T-helper 17 cell (primary cell): ENCODE results near the gene NCAM2. TPM values are rescaled to one million over a fixed set of nuclear protein-coding genes. Genes with fewer than 3 reads are reported as not detected.

Experiments
- ATAC-seq: fragments of 150-1000 bp; cut with Tn5 transposase; 2 replicates; pipeline ENCODE4 v1.10.0; 2021; ENCODE audit warnings: mild to moderate bottlenecking, moderate library complexity
- DNase-seq, 3 donors: peaks; one replicate each; pipeline versions ENCODE4 v3.0.0 to v3.0.0-alpha.2; 2020 to 2021
- H3K9me3 ChIP-seq: one replicate; pipeline ENCODE4 v1.7.0; 2013; ENCODE audit warnings: low read length, mild to moderate bottlenecking; ENCODE audit not compliant: control insufficient read depth, poor library complexity, severe bottlenecking
- H3K27ac Mint-ChIP-seq: one replicate; pipeline ENCODE4 v1.8.0; 2022; ENCODE audit warnings: mild to moderate bottlenecking, moderate library complexity, mixed read lengths
- H3K27me3 Mint-ChIP-seq: one replicate; pipeline ENCODE4 v1.8.0; 2022; ENCODE audit warnings: mixed read lengths
- H3K36me3 Mint-ChIP-seq: one replicate; pipeline ENCODE4 v1.8.0; 2022; ENCODE audit warnings: low read depth, mixed read lengths
- H3K4me1 Mint-ChIP-seq: one replicate; pipeline ENCODE4 v1.8.0; 2022; ENCODE audit warnings: mild to moderate bottlenecking, mixed read lengths
- H3K4me3 Mint-ChIP-seq: one replicate; pipeline ENCODE4 v1.8.0; 2022; ENCODE audit warnings: mild to moderate bottlenecking, moderate library complexity, mixed read lengths
- total RNA-seq, 4 donors: library from RNA in 2 of 4; stranded (reverse) in 2 of 4; gene quantifications; one replicate each; pipeline ENCODE4 v1.2.3 and lab custom pipeline; 2022 to 2026

The NCAM2 gene
- total RNA-seq, 2 donors from 2014 or later, result not detected

GRCh38 chr21:21045518-21045917, 47.3 kb downstream of the NCAM2 start:
- Mint-ChIP-seq H3K27me3 (no peaks in the 10 kb centered on the region), H3K36me3 (no peaks in the 10 kb centered on the region), H3K27ac (no peak overlapping the region), H3K4me3 (no peak overlapping the region), H3K4me1 (no peaks in the 10 kb centered on the region)
- ATAC-seq (no peak), DNase-seq (no peak)
- no peaks in the 10 kb centered on the region for H3K9me3 ChIP-seq

DNA sequence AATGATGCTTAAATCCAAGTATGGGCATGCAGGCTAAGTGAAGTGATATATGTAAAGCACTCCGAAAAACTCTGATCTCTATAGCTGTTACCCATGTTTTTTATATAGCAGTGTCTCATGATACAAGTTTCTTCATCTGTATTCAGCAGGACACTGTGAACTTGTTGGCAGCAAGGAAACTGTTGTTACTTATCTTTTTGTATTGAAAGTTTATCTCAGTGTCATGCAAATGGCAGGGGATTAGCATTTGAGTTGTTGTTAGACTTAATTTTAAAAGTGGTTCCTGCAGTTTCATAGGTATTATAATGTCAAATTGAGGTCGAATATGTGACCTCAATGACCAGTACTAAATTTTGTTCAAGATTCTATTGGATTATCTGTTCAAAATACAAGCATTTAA, 47.9 kb downstream of the NCAM2 start:
- Mint-ChIP-seq H3K4me3 (no peak overlapping the region), H3K27ac (no peak overlapping the region), H3K36me3 (no peaks in the 10 kb centered on the region), H3K4me1 (no peaks in the 10 kb centered on the region), H3K27me3 (no peaks in the 10 kb centered on the region)
- ATAC-seq (no peak), DNase-seq (no peak)
- H3K9me3 ChIP-seq, result no peaks in the 10 kb centered on the region

GRCh38 chr21:21051109-21052055, 53.2 kb downstream of the NCAM2 start:
- no peak overlapping the region for H3K27ac Mint-ChIP-seq
- no peaks in the 10 kb centered on the region for H3K27me3 Mint-ChIP-seq
- no peak overlapping the region for H3K4me3 Mint-ChIP-seq
- ATAC-seq, result no peak
- no peaks in the 10 kb centered on the region for H3K9me3 ChIP-seq
- DNase-seq, result no peak
- no peaks in the 10 kb centered on the region for H3K4me1 Mint-ChIP-seq
- no peaks in the 10 kb centered on the region for H3K36me3 Mint-ChIP-seq

- H3K9me3 ChIP-seq, result no peaks in the 10 kb centered on the region
- Mint-ChIP-seq H3K36me3 (no peaks in the 10 kb centered on the region), H3K4me3 (no peak overlapping the region), H3K27ac (no peak overlapping the region), H3K27me3 (no peaks in the 10 kb centered on the region), H3K4me1 (no peaks in the 10 kb centered on the region)
- ATAC-seq, result no peak
- DNase-seq, result no peak
Observed at GRCh38 chr21:21052672-21053071, 54.5 kb downstream of the NCAM2 start.

DNA sequence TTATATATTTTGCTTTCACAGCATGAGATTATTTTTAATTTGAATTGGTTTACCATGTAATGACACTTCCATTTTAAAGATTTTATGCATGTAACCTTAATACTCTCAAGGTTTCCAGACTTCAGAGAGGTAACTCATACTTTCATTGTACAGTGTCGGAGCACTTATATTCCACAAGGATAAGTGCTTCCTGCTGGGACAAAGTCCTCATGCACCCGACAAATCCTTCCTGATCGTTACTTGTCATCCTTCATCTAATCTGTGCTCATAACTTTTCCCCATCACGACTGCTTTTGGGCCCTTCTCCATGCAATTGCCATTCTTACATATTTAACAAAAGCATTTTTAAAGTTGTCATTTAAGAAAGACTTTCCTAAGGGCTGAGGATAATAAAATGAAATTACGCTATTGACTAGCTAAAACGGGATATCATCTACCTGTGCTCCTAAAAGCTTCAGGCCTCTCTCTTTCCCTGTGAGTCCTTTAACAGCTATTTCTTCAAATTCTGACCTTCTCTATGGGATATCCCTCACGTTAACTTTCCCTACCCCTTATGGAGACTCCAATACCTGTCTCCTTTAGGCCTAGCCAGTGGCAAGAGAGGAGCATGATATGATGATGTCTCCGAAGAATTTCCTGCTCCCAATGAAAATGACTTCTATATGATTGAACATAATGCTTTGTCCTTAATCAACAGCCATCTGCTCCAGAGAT, 59.3 kb downstream of the NCAM2 start:
- DNase-seq (no peak), ATAC-seq (no peak)
- Mint-ChIP-seq H3K4me1 (no peaks in the 10 kb centered on the region), H3K4me3 (no peak overlapping the region), H3K27me3 (no peaks in the 10 kb centered on the region), H3K27ac (no peak overlapping the region), H3K36me3 (no peaks in the 10 kb centered on the region)
- no peaks in the 10 kb centered on the region for H3K9me3 ChIP-seq

DNA sequence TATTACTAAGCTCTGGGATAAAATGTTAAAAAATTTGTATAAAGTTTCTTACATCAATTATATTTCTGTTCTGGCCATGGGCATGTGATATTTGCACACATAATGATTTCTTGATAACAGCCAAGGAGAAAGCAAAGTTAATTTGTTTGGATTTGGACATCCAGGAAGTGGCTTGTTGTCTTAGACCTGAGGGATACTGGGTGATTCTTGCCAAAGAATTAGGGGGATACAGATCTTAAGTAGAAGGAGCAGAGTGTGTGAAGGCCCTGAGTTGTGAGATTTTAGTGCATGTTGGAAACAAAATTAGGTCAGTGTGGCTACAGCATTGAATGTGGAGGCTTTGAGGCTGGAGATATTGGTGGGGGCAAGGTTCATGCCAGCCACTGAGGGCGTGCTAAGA, 65.6 kb downstream of the NCAM2 start:
- H3K9me3 ChIP-seq, result no peaks in the 10 kb centered on the region
- no peaks in the 10 kb centered on the region for H3K27me3 Mint-ChIP-seq

GRCh38 chr21:21064353-21064752, 66.1 kb downstream of the NCAM2 start:
- Mint-ChIP-seq H3K4me1 (no peaks in the 10 kb centered on the region), H3K4me3 (no peak overlapping the region), H3K27me3 (no peaks in the 10 kb centered on the region), H3K36me3 (no peaks in the 10 kb centered on the region), H3K27ac (no peak overlapping the region)
- H3K9me3 ChIP-seq, result no peaks in the 10 kb centered on the region
- DNase-seq, result no peak
- ATAC-seq, result no peak

More for the DNA sequence above, 65.6 kb downstream of the NCAM2 start:
- ATAC-seq (no peak), DNase-seq (no peak)
- no peak overlapping the region for H3K27ac Mint-ChIP-seq
- no peak overlapping the region for H3K4me3 Mint-ChIP-seq
- no peaks in the 10 kb centered on the region for H3K36me3 Mint-ChIP-seq
- no peaks in the 10 kb centered on the region for H3K4me1 Mint-ChIP-seq

- no peaks in the 10 kb centered on the region for H3K9me3 ChIP-seq
- no peak overlapping the region for H3K4me3 Mint-ChIP-seq
- no peak overlapping the region for H3K27ac Mint-ChIP-seq
- H3K4me1 Mint-ChIP-seq, result no peaks in the 10 kb centered on the region
- H3K36me3 Mint-ChIP-seq, result no peaks in the 10 kb centered on the region
- DNase-seq (no peak), ATAC-seq (no peak)
- H3K27me3 Mint-ChIP-seq, result no peaks in the 10 kb centered on the region
Observed at GRCh38 chr21:21067375-21067774, 69.2 kb downstream of the NCAM2 start.

- H3K4me3 Mint-ChIP-seq, result no peak overlapping the region
- no peaks in the 10 kb centered on the region for H3K9me3 ChIP-seq
- H3K4me1 Mint-ChIP-seq, result no peaks in the 10 kb centered on the region
- no peak for DNase-seq
- no peaks in the 10 kb centered on the region for H3K27me3 Mint-ChIP-seq
- H3K27ac Mint-ChIP-seq, result no peak overlapping the region
- no peak for ATAC-seq
- no peaks in the 10 kb centered on the region for H3K36me3 Mint-ChIP-seq
Observed at GRCh38 chr21:21074305-21074704, 76.1 kb downstream of the NCAM2 start.

- H3K27me3 Mint-ChIP-seq, result no peaks in the 10 kb centered on the region
- H3K9me3 ChIP-seq, result no peaks in the 10 kb centered on the region
- H3K27ac Mint-ChIP-seq, result no peak overlapping the region
- no peak for DNase-seq
- no peaks in the 10 kb centered on the region for H3K4me1 Mint-ChIP-seq
- H3K4me3 Mint-ChIP-seq, result no peak overlapping the region
- H3K36me3 Mint-ChIP-seq, result no peaks in the 10 kb centered on the region
- ATAC-seq, result no peak
Observed at GRCh38 chr21:21076051-21076450, 77.8 kb downstream of the NCAM2 start.

GRCh38 chr21:21076491-21076890, 78.3 kb downstream of the NCAM2 start:
- H3K9me3 ChIP-seq, result no peaks in the 10 kb centered on the region
- no peak for ATAC-seq
- no peaks in the 10 kb centered on the region for H3K36me3 Mint-ChIP-seq
- no peak overlapping the region for H3K27ac Mint-ChIP-seq
- H3K4me3 Mint-ChIP-seq, result no peak overlapping the region
- DNase-seq, result no peak
- no peaks in the 10 kb centered on the region for H3K27me3 Mint-ChIP-seq
- no peaks in the 10 kb centered on the region for H3K4me1 Mint-ChIP-seq

DNA sequence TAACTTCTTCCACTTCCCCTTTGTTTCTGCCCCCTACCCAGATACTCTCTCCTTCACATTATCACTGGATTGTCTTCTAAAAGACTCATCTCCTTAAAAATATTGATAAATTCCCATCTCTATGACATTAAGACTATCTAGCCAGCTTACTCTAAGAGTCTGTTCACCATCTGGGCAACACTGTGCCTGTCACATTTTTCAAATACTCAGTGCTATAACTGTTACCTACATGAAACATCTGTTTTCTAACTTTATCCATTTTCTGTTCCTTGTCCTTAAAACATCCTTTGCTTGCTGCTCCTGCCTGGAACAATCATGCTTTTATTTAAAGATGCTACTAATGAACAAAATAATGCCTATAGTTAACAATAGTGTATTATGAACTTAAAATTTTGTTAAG, 81.4 kb downstream of the NCAM2 start:
- Mint-ChIP-seq H3K27me3 (no peaks in the 10 kb centered on the region), H3K27ac (no peak overlapping the region), H3K4me3 (no peak overlapping the region), H3K4me1 (no peaks in the 10 kb centered on the region), H3K36me3 (no peaks in the 10 kb centered on the region)
- no peaks in the 10 kb centered on the region for H3K9me3 ChIP-seq
- ATAC-seq, result no peak
- no peak for DNase-seq

- no peak overlapping the region for H3K4me3 Mint-ChIP-seq
- no peak overlapping the region for H3K27ac Mint-ChIP-seq
Observed at GRCh38 chr21:21084179-21084578, 86.0 kb downstream of the NCAM2 start.

More at GRCh38 chr21:21084179-21084578, 86.0 kb downstream of the NCAM2 start:
- Mint-ChIP-seq H3K36me3 (no peaks in the 10 kb centered on the region), H3K4me1 (no peaks in the 10 kb centered on the region), H3K27me3 (no peaks in the 10 kb centered on the region)
- no peaks in the 10 kb centered on the region for H3K9me3 ChIP-seq
- DNase-seq (no peak), ATAC-seq (no peak)
